Neuronal stem cell (in vitro differentiated cells): ENCODE results near the gene CDK18.

Source experiments
- DNase-seq: peaks from one replicate; pipeline ENCODE4 v3.0.0-alpha.2; 2013; ENCODE audit warnings: low spot score
- H2AFZ ChIP-seq: one replicate; pipeline ENCODE4 v1.6.1; 2013; ENCODE audit warnings: mild to moderate bottlenecking, low read length, inconsistent platforms
- H2AK5ac ChIP-seq: 2 replicates; pipeline ENCODE4 v1.6.1; 2013; ENCODE audit warnings: low read depth, mild to moderate bottlenecking, inconsistent platforms, low read length, moderate library complexity, mixed read lengths
- H2BK120ac ChIP-seq: 2 replicates; pipeline ENCODE4 v1.6.1; 2013; ENCODE audit warnings: low read depth, mild to moderate bottlenecking, inconsistent platforms, low read length, moderate library complexity, mixed read lengths
- H2BK12ac ChIP-seq: one replicate; pipeline ENCODE4 v1.6.1; 2013; ENCODE audit warnings: low read length, inconsistent platforms
- H2BK15ac ChIP-seq: 2 replicates; pipeline ENCODE4 v1.6.1; 2013; ENCODE audit warnings: mild to moderate bottlenecking, low read length, inconsistent platforms, mixed read lengths
- H2BK5ac ChIP-seq: one replicate; pipeline ENCODE4 v1.6.1; 2013; ENCODE audit warnings: inconsistent platforms, mild to moderate bottlenecking, low read length, moderate library complexity
- H3K14ac ChIP-seq: one replicate; pipeline ENCODE4 v1.6.1; 2013; ENCODE audit warnings: low read length, inconsistent platforms
- H3K18ac ChIP-seq: 2 replicates; pipeline ENCODE4 v1.6.1; 2013; ENCODE audit warnings: low read length, inconsistent platforms
- H3K23ac ChIP-seq: 2 replicates; pipeline ENCODE4 v1.6.1; 2013; ENCODE audit warnings: low read depth, mild to moderate bottlenecking, mixed read lengths, low read length, inconsistent platforms; ENCODE audit not compliant: poor library complexity
- H3K27ac ChIP-seq: replicated peaks from 3 replicates; pipeline ENCODE4 v1.5.1; 2013; ENCODE audit warnings: low read length, inconsistent platforms
- H3K27me3 ChIP-seq, 3 experiments: 2 replicates each; pipeline ENCODE4 v1.6.1; 2013; ENCODE audit warnings: low read length in 3 of 3, mild to moderate bottlenecking in 2 of 3, inconsistent platforms in 1 of 3, low read depth in 1 of 3, mixed read lengths in 1 of 3, moderate library complexity in 1 of 3; ENCODE audit not compliant: control insufficient read depth in 3 of 3, insufficient read depth in 3 of 3
- H3K36me3 ChIP-seq, 2 donors: replicated peaks in 1 of 2; 2 replicates each; pipeline ENCODE4 v1.6.1; 2013; ENCODE audit warnings: low read length in 2 of 2; ENCODE audit not compliant: control insufficient read depth in 2 of 2, insufficient read depth in 2 of 2
- H3K4ac ChIP-seq: 2 replicates; pipeline ENCODE4 v1.6.1; 2013; ENCODE audit warnings: inconsistent platforms, mild to moderate bottlenecking, low read length, moderate library complexity
- H3K4me1 ChIP-seq, 2 donors: 1 replicate in 1 of 2; 2 replicates in 1 of 2; pipeline ENCODE4 v1.6.1; 2013; ENCODE audit warnings: low read length in 2 of 2, low read depth in 1 of 2; ENCODE audit not compliant: control insufficient read depth in 2 of 2, insufficient read depth in 1 of 2
- H3K4me2 ChIP-seq: one replicate; pipeline ENCODE4 v1.6.1; 2013; ENCODE audit warnings: mild to moderate bottlenecking, low read length, inconsistent platforms; ENCODE audit not compliant: insufficient read depth, poor library complexity, severe bottlenecking
- H3K4me3 ChIP-seq, 2 donors: 2 replicates each; pipeline ENCODE4 v1.5.1; 2013; ENCODE audit warnings: low read length in 2 of 2, mild to moderate bottlenecking in 2 of 2, inconsistent platforms in 1 of 2, moderate library complexity in 1 of 2
- H3K79me1 ChIP-seq: one replicate; pipeline ENCODE4 v1.6.1; 2013; ENCODE audit warnings: low read depth, mild to moderate bottlenecking, inconsistent platforms, low read length, moderate library complexity
- H3K9ac ChIP-seq: one replicate; pipeline ENCODE4 v1.6.1; 2013; ENCODE audit warnings: mild to moderate bottlenecking, low read depth, low read length, inconsistent platforms; ENCODE audit not compliant: poor library complexity
- H3K9me3 ChIP-seq, 2 donors: replicated peaks in 1 of 2; 2 replicates each; pipeline versions ENCODE3 to v1.6.1; 2013; ENCODE audit warnings: low read length in 2 of 2, mild to moderate bottlenecking in 2 of 2, inconsistent platforms in 1 of 2, low read depth in 1 of 2, mixed read lengths in 1 of 2, moderate library complexity in 1 of 2; ENCODE audit not compliant: control insufficient read depth in 2 of 2, insufficient read depth in 1 of 2
- H4K8ac ChIP-seq: one replicate; pipeline ENCODE4 v1.6.1; 2013; ENCODE audit warnings: low read depth, mild to moderate bottlenecking, inconsistent platforms, low read length, moderate library complexity
- H4K91ac ChIP-seq: one replicate; pipeline ENCODE4 v1.6.1; 2013; ENCODE audit warnings: low read length, low read depth, mild to moderate bottlenecking, inconsistent platforms; ENCODE audit not compliant: poor library complexity
- WGBS, 2 donors: extraction: QIAGEN DNeasy Blood & Tissue Kit; methylation state at CpG; one replicate each; pipeline ENCODE4 v1.1.7; 2013; ENCODE audit warnings: missing lambda C conversion rate in 2 of 2, mixed read lengths in 1 of 2; ENCODE audit not compliant: insufficient read length in 2 of 2, insufficient replicate concordance in 1 of 2; ENCODE audit errors: extremely low coverage in 2 of 2; 5-methylcytosine and 5-hydroxymethylcytosine counted together

CDK18 gene

GRCh38 chr1:205494115-205494514 lies 10.4 kb upstream of the CDK18 start:
- Histone ChIP-seq H2BK120ac (no peak overlapping the region), H4K91ac (no peak overlapping the region), H2AFZ (no peak overlapping the region), H3K4ac (no peak overlapping the region), H2BK12ac (no peak overlapping the region), H2BK5ac (no peak overlapping the region), H3K27ac (no peak overlapping the region), H3K4me2 (no peak overlapping the region), H3K9me3 (no peaks in the 10 kb centered on the region), H3K9ac (no peak overlapping the region), H3K27me3 (peaks cover 0 to 62% (median 0%) of the 10 kb centered on the region in 3 experiments), H3K4me1 (peaks cover 0 to 4% of the 10 kb centered on the region in 2 donors), H3K4me3 (no peak overlapping the region), H3K18ac (no peak overlapping the region), H3K23ac (no peak overlapping the region), H4K8ac (no peak overlapping the region), H2BK15ac (no peak overlapping the region), H3K36me3 (no peaks in the 10 kb centered on the region), H3K79me1 (no peaks in the 10 kb centered on the region), H2AK5ac (no peak overlapping the region), H3K14ac (no peak overlapping the region)
- no CpG with 5 or more reads among the region's 4 CpGs for WGBS, 2 donors
- DNase-seq = no peak

GRCh38 chr1:205495237-205495823 lies 9.1 kb upstream of the CDK18 start:
- Histone ChIP-seq H3K4me1 (peaks cover 0 to 4% of the 10 kb centered on the region in 2 donors), H3K27me3 (peaks cover 0 to 55% (median 0%) of the 10 kb centered on the region in 3 experiments), H2BK5ac (no peak overlapping the region), H3K18ac (peak overlapping the region; percentile 9), H2BK120ac (no peak overlapping the region), H3K4me3 (no peak overlapping the region), H4K91ac (no peak overlapping the region), H3K4me2 (no peak overlapping the region), H3K9me3 (no peaks in the 10 kb centered on the region), H2AFZ (no peak overlapping the region), H3K36me3 (no peaks in the 10 kb centered on the region), H3K4ac (no peak overlapping the region), H3K9ac (no peak overlapping the region), H3K14ac (no peak overlapping the region), H2BK15ac (no peak overlapping the region), H2BK12ac (no peak overlapping the region), H2AK5ac (no peak overlapping the region), H4K8ac (no peak overlapping the region), H3K79me1 (no peaks in the 10 kb centered on the region), H3K23ac (no peak overlapping the region), H3K27ac (no peak overlapping the region)
- no peak for DNase-seq
- WGBS, 2 donors = no CpG with 5 or more reads among the region's 9 CpGs

GRCh38 chr1:205496661-205497060 lies 7.8 kb upstream of the CDK18 start:
- no peak overlapping the region for H2AFZ ChIP-seq
- no peak overlapping the region for H2BK120ac ChIP-seq
- no peak overlapping the region for H2BK12ac ChIP-seq
- H3K9ac ChIP-seq = no peak overlapping the region
- H2AK5ac ChIP-seq = no peak overlapping the region
- no peak for DNase-seq
- H3K9me3 ChIP-seq = no peaks in the 10 kb centered on the region
- no peak overlapping the region for H3K23ac ChIP-seq
- peaks cover 0 to 48% (median 0%) of the 10 kb centered on the region in 3 experiments for H3K27me3 ChIP-seq
- no peak overlapping the region for H2BK5ac ChIP-seq
- H3K4me2 ChIP-seq = no peak overlapping the region
- H3K4me3 ChIP-seq = no peak overlapping the region
- no peaks in the 10 kb centered on the region for H3K79me1 ChIP-seq
- H2BK15ac ChIP-seq = no peak overlapping the region
- peaks cover 0 to 9% of the 10 kb centered on the region in 2 donors for H3K4me1 ChIP-seq
- H3K27ac ChIP-seq = no peak overlapping the region
- no peak overlapping the region for H3K4ac ChIP-seq
- H3K18ac ChIP-seq = no peak overlapping the region
- H4K8ac ChIP-seq = no peak overlapping the region
- H3K14ac ChIP-seq = no peak overlapping the region
- WGBS, 2 donors = no CpG with 5 or more reads among the region's 1 CpG
- H4K91ac ChIP-seq = no peak overlapping the region
- H3K36me3 ChIP-seq = no peaks in the 10 kb centered on the region

GRCh38 chr1:205497351-205497750 lies 7.1 kb upstream of the CDK18 start:
- Histone ChIP-seq H3K27ac (no peak overlapping the region), H2BK15ac (no peak overlapping the region), H4K8ac (no peak overlapping the region), H3K9ac (no peak overlapping the region), H3K27me3 (peaks cover 0 to 49% (median 0%) of the 10 kb centered on the region in 3 experiments), H2BK120ac (no peak overlapping the region), H2AK5ac (no peak overlapping the region), H3K4ac (no peak overlapping the region), H3K23ac (no peak overlapping the region), H2AFZ (no peak overlapping the region), H2BK5ac (no peak overlapping the region), H3K36me3 (no peaks in the 10 kb centered on the region), H3K18ac (no peak overlapping the region), H3K14ac (no peak overlapping the region), H4K91ac (no peak overlapping the region), H3K79me1 (no peaks in the 10 kb centered on the region), H3K9me3 (no peaks in the 10 kb centered on the region), H3K4me1 (peaks cover 0 to 5% of the 10 kb centered on the region in 2 donors), H3K4me2 (no peak overlapping the region), H3K4me3 (no peak overlapping the region), H2BK12ac (no peak overlapping the region)
- no peak for DNase-seq
- no CpG with 5 or more reads among the region's 7 CpGs for WGBS, 2 donors
